TTC549 (cell line): ENCODE measurements around the gene BHMT.
"Not testable (repeated sequence)": the region's sequence is repeated elsewhere in the genome, so short reads cannot be mapped to it uniquely, and the experiment has no call there.

Experiments
- FAIRE-seq: peaks from 2 replicates; lab custom pipeline; 2012; peaks lifted over from hg19 to GRCh38; lab: Jason Lieb, UNC

The BHMT gene

GRCh38 chr5:79180449-79180848 lies 68.8 kb downstream of the BHMT start:
- FAIRE-seq = not testable (repeated sequence)

GRCh38 chr5:79181419-79182022 lies 69.9 kb downstream of the BHMT start:
- FAIRE-seq = no peak
